Measurements from ENCODE around the gene GRIK5.

Gene GRIK5

GRCh38 chr19:42060117-42060516 lies 9.9 kb downstream of the GRIK5 start:
- TF ChIP-seq CTCF (IDR thresholded peaks at IDR 0.05; ENCODE audit: insufficient read depth, missing control alignments) = no peak
- DNase-seq (ENCODE audit: insufficient read length, low spot score) (no peak), FAIRE-seq (no peak)

- DNase-seq (ENCODE audit: insufficient read length, low spot score) (no peak), FAIRE-seq (no peak)
- TF ChIP-seq CTCF (IDR thresholded peaks at IDR 0.05; ENCODE audit: insufficient read depth, missing control alignments) = no peak
These were observed 10.8 kb downstream of the GRIK5 start for GRCh38 chr19:42059196-42059595.

- DNase-seq (ENCODE audit: insufficient read length, low spot score) (no peak), FAIRE-seq (no peak)
- no peak for TF ChIP-seq CTCF (IDR thresholded peaks at IDR 0.05; ENCODE audit: insufficient read depth, missing control alignments)
These were observed 12.2 kb downstream of the GRIK5 start for GRCh38 chr19:42057846-42058245.

- no peak for TF ChIP-seq CTCF (IDR thresholded peaks at IDR 0.05; ENCODE audit: insufficient read depth, missing control alignments)
- DNase-seq (ENCODE audit: insufficient read length, low spot score) (no peak), FAIRE-seq (no peak)
These were observed 15.8 kb downstream of the GRIK5 start for GRCh38 chr19:42054205-42054604.

- TF ChIP-seq CTCF (IDR thresholded peaks at IDR 0.05; ENCODE audit: insufficient read depth, missing control alignments) = no peak
- FAIRE-seq (no peak), DNase-seq (ENCODE audit: insufficient read length, low spot score) (no peak)
These were observed 16.7 kb downstream of the GRIK5 start for GRCh38 chr19:42053037-42053935.

- DNase-seq (ENCODE audit: insufficient read length, low spot score) = peak; percentile 45
- FAIRE-seq = no peak
- no peak for TF ChIP-seq CTCF (IDR thresholded peaks at IDR 0.05; ENCODE audit: insufficient read depth, missing control alignments)
These were observed 17.7 kb downstream of the GRIK5 start for GRCh38 chr19:42052241-42052863.
